ENCODE data around the gene NSD1. TPM values are rescaled to one million over a fixed set of nuclear protein-coding genes. Genes with fewer than 3 reads are reported as not detected.

The NSD1 gene
- total and polyA plus RNA-seq, 10 of the 15 experiments (the other 5 are each of a cell fraction or from before 2014, with no cell fraction given), result 7.0 to 57.9 (median 30.4) TPM

GRCh38 chr5:177343777-177344176 lies 210.2 kb downstream of the NSD1 start:
- BruUV-seq (replicated peaks), result no TSS peak
- Histone ChIP-seq H4K20me1 (ENCODE audit: control insufficient read depth, insufficient read depth) (0 out of 2 replicates have a peak, but pooled peaks cover 3% of the 10 kb centered on the region), H3K79me2 (ENCODE audit: control insufficient read depth, insufficient read depth, low read length) (peaks cover 48% of the 10 kb centered on the region), H3K4me1 (ENCODE audit: control insufficient read depth, insufficient read depth, low read length) (peaks cover 3% of the 10 kb centered on the region; the same call in 1 of the 2 replicates), H3K27me3 (replicated peaks in 1 of 2; ENCODE audit: control insufficient read depth in 2 of 2, insufficient read depth in 2 of 2, low read length in 1 of 2) (no peaks in the 10 kb centered on the region), H3K4me3 (no peak overlapping the region), H3K27ac (ENCODE audit: control insufficient read depth, insufficient read depth) (no peak overlapping the region), H2AFZ (ENCODE audit: control insufficient read depth, low read depth, low read length) (no peak overlapping the region), H3K9me3 (replicated peaks; ENCODE audit: control insufficient read depth, insufficient read depth, low read length) (no peaks in the 10 kb centered on the region; the same call in 1 of the 3 replicates), H3K36me3 (ENCODE audit: control insufficient read depth in 2 of 2, insufficient read depth in 2 of 2, low read length in 1 of 2) (peaks cover 6 to 14% of the 10 kb centered on the region in 2 experiments; a peak in 3 of 4 replicates), H3K9ac (ENCODE audit: control insufficient read depth, insufficient read depth, low read length) (no peak overlapping the region), H3K4me2 (ENCODE audit: control insufficient read depth, insufficient read depth) (peak overlapping the region; percentile 7; the same call in 1 of the 2 replicates)
- ChIA-PET POLR2A (interaction anchor here (0.6 kb wide), 1 partner anchor 26 kb away, joined by 4 read pairs; no protein-coding TSS in a partner anchor), RAD21 (ENCODE audit: unreplicated experiment) (no interaction called here), CTCF (interaction anchor here (0.6 to 2.1 kb wide), 4 partner anchors 18 to 255 kb away, joined by 3 to 5 read pairs (median 4); no protein-coding TSS in a partner anchor), SMC1A (ENCODE audit: uncharacterized antibody, unreplicated experiment) (interaction anchor here (0.9 kb wide), 1 partner anchor 26 kb away, joined by 3 read pairs; no protein-coding TSS in a partner anchor)
- whole genome bisulfite sequencing (ENCODE audit: insufficient coverage, insufficient replicate concordance, low lambda C conversion rate, missing lambda C conversion rate), result 79% methylated on average over 6 of the region's 6 CpGs
- intact Hi-C loops (cut with micrococcal nuclease; ENCODE audit: unreplicated experiment) (no loop called here), in situ Hi-C loops (cut with MboI) (no loop called here)
- ATAC-seq (no peak), DNase-seq (ENCODE audit: low read depth, low spot score) (no peak), FAIRE-seq (no peak)
- TF ChIP-seq IKZF2 (IDR thresholded peaks at IDR 0.05), result no peak
- no peak for TF ChIP-seq ASH2L (IDR thresholded peaks at IDR 0.05; ENCODE audit: borderline replicate concordance, low read depth)
- no peak for TF ChIP-seq BRCA1 (IDR thresholded peaks at IDR 0.05; ENCODE audit: low read depth, low read length)
- TF ChIP-seq BHLHE40 (IDR thresholded peaks at IDR 0.05; ENCODE audit: borderline replicate concordance in 1 of 2, low read depth in 2 of 2, low read length in 1 of 2), result no peak
- no peak for TF ChIP-seq ZNF274 (IDR thresholded peaks at IDR 0.05; ENCODE audit: insufficient read depth, insufficient read length)
- TF ChIP-seq USF1 (IDR thresholded peaks at IDR 0.05; ENCODE audit: borderline replicate concordance, extremely low read length, insufficient read depth, low read depth, low read length), result no peak
- no peak for TF ChIP-seq JUNB (IDR thresholded peaks at IDR 0.05)
- TF ChIP-seq NR2C1 (IDR thresholded peaks at IDR 0.05), result no peak
- no peak for TF ChIP-seq MTA3 (IDR thresholded peaks at IDR 0.05; ENCODE audit: borderline replicate concordance, low read length)
- no peak for TF ChIP-seq MLLT1 (IDR thresholded peaks at IDR 0.05)
- no peak for TF ChIP-seq JUND (IDR thresholded peaks at IDR 0.05; ENCODE audit: low read depth, low read length)
- no peak for TF ChIP-seq NFYA (IDR thresholded peaks at IDR 0.05; ENCODE audit: borderline replicate concordance, low read depth, low read length)
- TF ChIP-seq BCL11A (IDR thresholded peaks at IDR 0.05; ENCODE audit: low read depth, low read length), result no peak
- no peak for TF ChIP-seq IRF3 (IDR thresholded peaks at IDR 0.05)
- no peak for TF ChIP-seq CHD1 (IDR thresholded peaks at IDR 0.05; ENCODE audit: low read depth, low read length)
- TF ChIP-seq STAT3 (IDR thresholded peaks at IDR 0.05; ENCODE audit: low read depth, low read length), result no peak
- no peak for TF ChIP-seq POLR2AphosphoS5 (IDR thresholded peaks at IDR 0.05; ENCODE audit: low read length)
- TF ChIP-seq FOS (IDR thresholded peaks at IDR 0.05; ENCODE audit: borderline replicate concordance, extremely low read depth, insufficient read length), result no peak
